Fibroblast of peridontal ligament (primary cell): ENCODE results near the gene TK1.

Source experiments
- DNase-seq: peaks from one replicate; pipeline ENCODE4 v3.0.0-alpha.2; 2010; ENCODE audit errors: extremely low read depth

The TK1 gene

DNA sequence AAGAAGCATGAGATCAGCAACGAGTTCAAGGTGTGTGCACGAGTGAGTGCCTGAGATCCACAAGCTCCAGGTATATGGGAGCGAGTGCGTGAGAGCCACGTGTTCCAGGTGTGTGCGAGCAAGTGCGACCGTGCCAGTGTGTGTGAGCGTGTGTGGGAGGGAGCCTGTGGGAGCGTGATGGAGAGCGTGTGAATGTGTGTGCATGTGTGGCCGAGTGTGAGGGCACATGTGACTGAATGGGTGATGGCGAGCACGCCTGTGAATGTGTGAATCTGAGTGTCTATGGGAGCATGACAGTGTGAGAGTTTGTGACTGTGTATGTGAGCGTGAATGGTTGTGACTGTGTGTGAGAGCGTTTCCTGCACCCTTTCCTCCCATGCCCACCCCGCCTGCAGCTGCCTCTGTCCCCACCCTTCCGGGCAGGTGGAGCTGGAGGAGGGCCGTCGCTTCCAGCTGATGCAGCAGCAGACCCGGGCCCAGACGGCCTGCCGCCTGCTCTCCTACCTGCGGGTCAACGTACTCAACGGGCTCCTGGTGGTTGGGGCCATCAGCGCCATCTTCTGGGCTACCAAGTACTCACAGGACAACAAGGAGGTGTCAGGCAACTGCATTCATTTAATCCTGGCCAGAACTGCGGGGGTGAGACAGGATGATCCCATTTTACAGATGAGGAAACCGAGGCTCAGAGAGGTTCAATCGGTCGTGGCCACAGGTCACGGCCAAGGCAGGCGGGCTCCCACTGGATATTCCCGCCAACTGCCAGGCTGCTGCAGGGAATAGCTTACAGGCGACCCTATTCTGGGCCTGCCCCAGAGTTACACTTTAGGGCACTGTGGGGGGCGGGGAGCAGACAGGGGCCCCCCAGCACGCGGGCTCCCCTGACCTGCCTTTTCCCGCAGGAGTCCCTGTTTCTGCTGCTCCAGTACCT is 52.6 kb downstream of the TK1 start:
- DNase-seq: no peak

GRCh38 chr17:78133179-78133951 is 53.5 kb downstream of the TK1 start:
- DNase-seq: no peak

- no peak for DNase-seq
Observed at GRCh38 chr17:78132767-78133178, 54.1 kb downstream of the TK1 start.

DNA sequence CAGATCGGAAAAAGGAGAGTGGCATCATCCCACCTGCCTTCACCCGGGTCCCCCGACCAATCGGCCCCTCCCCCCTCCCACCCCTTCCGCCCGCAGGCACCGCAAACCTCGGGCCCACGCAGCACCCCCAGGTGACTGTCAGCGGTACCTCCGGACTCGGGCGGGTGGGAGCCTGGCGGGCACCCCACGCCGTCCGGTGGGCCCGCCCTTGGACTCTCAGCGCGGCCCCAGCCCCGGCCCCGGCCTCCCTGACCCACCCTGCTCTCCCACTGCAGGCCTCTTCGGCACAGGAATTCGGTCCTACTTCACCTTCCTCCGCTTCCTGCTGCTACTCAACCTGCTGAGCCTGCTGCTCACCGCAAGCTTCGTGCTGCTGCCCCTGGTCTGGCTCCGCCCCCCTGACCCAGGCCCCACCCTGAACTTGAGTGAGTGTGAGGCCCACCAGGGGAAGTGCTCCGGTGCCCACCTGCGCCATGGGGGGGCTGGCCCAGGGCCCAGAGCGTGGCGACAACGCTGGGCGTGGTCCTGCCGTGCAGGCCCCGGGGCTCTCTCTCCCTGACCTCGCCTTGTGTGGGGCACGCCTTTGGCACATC is 54.7 kb downstream of the TK1 start:
- no peak for DNase-seq

DNA sequence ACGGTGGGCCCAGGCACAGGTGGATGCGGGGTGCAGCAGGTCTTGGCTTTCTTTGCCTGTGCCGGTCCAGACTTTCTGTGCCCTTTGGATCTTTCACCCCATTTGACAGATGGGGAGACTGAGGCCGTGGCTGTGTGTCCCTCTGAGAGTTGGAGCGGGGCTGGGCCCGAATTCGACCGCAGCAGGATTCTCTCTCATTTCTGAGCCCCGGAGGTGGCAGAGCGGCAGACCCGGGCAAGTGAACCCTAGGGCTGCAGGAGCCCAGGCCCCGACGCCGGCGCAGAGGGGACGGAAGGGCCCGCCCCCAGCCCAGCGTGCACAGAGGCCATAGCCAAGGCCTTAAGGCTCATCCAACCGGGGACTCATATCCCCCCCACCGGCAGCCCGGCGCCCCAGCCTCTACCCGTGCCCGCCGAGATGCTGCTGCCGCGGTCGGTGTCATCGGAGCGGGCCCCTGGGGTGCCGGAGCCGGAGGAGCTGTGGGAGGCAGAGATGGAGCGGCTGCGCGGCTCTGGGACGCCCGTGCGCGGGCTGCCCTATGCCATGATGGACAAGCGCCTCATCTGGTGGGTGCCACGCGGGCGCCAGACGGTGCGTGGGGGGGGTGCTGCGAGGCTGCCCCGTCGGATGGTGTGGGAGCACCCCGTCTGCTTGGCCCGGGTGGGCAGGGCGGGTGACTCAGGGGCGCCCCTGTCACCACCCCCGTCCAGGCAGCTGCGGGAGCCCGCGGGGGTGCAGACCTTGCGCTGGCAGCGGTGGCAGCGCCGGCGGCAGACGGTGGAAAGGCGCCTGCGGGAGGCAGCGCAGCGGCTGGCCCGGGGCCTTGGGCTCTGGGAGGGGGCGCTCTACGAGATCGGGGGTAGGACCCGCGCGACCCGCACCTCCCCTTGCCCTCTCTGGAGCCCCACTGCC is 55.4 kb downstream of the TK1 start:
- no peak for DNase-seq

GRCh38 chr17:78130437-78131101 is 56.3 kb downstream of the TK1 start, which contains the start of gene TMC8:
TSS of gene TMC8 (plus strand) at chr17:78130771. CDS start at chr17:78131589, 818 bp downstream.
- no peak for DNase-seq

GRCh38 chr17:78130090-78130436 is 56.8 kb downstream of the TK1 start:
- no peak for DNase-seq

DNA sequence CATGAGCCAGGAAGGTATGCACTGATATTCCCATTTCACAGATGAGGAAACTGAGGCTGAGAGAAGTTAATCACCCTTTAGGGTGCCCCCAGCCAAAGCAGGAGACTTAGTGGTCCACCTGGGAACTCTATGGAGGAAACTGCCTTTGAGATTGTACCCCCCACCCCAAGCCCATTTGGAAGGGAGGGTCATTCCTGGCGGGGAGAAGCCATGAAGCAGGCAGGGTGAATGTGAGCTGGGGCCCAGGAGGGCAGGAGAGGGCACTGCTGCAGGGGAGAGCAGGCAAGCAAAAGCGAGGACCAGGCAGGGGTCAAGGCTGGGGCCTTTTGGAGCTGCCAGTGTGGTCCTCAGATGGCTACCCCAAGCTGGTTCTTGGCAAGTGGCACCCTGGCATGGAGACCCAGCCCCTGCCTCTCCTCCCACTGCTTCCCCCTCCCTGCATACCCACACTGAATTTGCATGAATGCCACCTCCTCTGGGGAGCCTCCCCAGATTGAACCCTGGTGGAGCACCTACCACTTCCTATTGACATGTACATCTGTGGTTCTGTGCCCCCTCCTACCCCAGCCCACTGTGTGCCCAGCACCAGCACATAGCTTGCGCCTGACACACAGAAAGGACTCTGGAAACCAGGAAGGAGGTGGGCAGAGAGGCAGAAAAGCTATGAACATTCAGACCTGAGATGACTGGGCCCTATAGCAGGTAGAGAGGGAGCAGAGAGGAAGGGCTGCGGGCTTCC is 57.3 kb downstream of the TK1 start:
- DNase-seq: no peak

- DNase-seq: no peak
Observed at GRCh38 chr17:78128551-78129350, 58.1 kb downstream of the TK1 start, which contains the start of gene TMC6. TSS of gene TMC6 (minus strand) at chr17:78128755. CDS start at chr17:78126832, 1,923 bp downstream.

DNA sequence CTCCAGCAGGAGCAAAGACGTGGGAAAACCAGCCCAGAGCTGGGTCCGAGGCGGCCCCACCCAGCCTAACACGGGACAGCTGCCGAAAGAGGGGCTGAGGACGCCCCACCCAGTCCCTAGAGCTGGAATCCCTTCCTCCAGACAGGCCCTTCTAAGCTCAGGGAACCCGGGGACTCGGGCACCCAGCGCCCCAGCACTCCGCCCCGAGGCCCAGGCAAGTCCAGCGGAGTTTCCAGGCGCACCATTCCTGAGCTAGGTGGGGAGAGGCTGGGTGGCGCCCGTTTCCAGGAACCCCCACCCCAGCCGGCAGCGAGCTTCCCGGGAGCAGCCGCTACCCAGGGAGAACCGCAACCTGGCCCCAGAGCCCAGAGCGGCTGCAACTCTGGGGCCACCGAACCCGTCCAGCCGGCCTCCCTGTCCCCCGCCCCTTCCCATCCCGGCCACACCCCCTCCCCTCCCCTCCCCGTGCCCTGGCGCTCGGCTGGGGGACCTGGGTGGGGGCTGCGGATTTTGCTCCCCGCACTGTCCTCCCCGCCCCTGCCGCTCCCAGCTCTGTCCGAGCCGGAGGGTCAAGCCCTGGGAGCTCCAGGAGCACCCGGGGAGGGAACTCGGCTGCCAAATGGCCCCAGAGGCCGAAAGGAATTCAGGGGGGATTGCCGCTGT is 58.8 kb downstream of the TK1 start:
- no peak for DNase-seq

DNA sequence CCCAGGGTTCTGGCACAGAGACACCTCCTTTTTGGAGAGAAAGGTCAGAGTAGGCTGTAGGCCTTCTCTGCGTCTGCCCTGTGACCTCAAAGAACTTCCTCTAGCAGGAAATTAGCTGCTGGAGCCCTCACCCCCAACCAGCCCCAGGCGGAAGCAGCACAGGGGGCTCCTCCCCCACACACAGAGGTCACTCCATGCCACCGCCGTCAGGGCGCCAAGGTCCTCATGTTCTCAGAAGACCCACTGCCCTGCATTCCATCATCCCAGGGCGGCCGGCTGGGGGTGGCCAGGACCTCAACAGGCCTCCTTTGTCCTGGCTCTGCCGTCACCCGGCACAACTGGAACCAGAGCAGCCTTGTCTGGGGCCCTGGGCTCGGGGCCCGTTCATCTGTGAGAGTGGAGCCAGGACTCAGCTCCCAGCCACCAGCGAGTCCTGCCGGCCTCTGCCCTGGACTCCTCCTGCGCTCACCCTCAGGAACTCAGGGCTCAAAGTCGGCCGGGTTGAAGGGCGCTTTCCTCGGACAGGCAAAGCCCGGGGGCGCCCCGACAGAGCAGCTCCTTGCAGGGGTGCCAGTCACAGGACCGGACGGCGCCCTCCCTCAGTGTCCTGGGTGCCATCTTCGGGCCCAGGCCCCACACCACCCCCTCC is 59.5 kb downstream of the TK1 start:
- no peak for DNase-seq

DNA sequence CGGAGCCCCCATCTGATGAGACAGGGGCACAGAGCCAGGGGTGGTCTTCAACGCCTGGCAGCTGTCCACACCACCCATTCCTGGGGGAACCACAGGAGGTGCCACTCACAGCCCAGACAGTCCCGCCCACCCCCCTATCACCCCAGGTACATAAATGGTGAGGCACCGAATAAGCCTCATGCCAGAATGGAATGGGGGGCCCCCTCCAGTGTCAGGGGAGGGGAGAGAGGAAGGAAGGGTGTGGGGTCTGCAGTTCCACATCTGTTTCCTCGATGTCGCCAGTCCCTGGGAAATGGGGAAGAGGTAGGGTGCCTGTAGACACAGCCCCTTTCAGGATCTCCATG is 60.0 kb downstream of the TK1 start:
- DNase-seq: no peak

DNA sequence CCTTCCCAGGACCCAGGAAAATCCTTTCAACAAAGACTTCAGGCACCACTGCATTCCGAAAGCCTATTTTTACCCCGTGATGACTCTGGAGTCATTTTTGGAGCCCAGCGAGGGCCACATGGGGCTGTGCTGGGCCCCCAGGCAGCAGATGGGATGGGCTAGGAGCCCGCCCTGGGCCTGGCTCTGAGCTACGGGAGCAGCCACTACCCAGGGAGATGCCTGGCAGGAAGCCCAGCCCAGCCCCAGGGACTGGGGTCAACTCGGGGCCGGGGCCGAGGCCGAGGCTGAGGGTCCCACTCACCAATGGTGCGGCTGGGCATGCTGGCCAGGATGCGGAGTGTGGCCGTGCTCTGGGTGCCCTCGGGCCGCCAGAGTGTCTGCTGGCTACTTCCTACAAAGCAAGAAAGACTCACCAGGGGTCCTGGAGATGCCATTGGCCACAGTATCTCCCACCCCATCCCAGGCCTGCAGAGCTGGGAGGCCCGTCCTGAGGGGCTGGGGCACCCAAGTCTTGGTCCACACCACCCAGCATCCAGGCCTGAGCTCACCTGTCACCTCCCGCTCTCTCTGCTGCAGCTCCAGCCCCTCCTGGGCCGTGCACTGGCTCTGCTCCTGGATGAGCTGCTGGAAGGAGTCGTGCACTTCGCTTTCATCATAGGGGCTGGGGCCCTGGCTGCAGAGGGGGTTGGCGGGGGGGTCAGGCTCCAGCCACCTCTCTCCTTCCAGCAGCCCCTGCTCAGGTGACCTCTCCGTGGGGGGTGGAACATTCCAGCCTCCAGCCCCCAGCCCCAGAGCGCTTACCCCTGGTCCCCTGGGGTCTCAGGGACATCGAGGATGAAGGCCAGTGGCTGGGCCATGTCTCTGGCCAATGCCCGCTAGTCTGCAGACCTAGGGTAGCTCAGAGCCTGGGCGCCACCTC is 60.6 kb downstream of the TK1 start:
- DNase-seq: no peak

GRCh38 chr17:78125138-78125913 is 61.5 kb downstream of the TK1 start:
- no peak for DNase-seq

DNA sequence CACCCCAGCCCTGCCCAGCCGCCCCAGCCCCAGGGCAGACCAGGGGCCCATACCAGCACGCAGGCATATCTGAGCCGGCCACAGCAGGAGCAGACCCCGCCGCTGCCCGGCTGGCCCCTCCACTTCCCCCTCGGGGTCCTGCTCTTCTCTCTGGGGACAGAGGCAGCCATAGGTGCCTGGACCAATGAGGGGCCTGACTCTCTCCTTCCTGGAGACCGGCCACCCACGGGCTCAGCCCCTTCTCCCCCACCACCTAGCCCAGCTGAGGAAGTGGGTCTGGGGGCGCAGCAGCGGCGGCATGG is 62.1 kb downstream of the TK1 start:
- no peak for DNase-seq
